Tongue (tissue), 2 donors: ENCODE results near the gene BCL11B. TPM values are rescaled to one million over a fixed set of nuclear protein-coding genes. Genes with fewer than 3 reads are reported as not detected.
"Not testable (repeated sequence)": the region's sequence is repeated elsewhere in the genome, so short reads cannot be mapped to it uniquely, and the experiment has no call there.

Experiments
- DNase-seq: peaks from one replicate; pipeline ENCODE4 v3.0.0-alpha.2; 2015
- total RNA-seq: library from RNA; depleted of rRNA; stranded (reverse); fragments of >200 nt; gene quantifications from one replicate; pipeline ENCODE4 v1.2.3, GENCODE V29; 2014

BCL11B gene
- total RNA-seq, 1 donor from 2014 or later = 5.7 TPM

GRCh38 chr14:99239661-99240092 lies 32.3 kb downstream of the BCL11B start:
- no peak for DNase-seq

DNA sequence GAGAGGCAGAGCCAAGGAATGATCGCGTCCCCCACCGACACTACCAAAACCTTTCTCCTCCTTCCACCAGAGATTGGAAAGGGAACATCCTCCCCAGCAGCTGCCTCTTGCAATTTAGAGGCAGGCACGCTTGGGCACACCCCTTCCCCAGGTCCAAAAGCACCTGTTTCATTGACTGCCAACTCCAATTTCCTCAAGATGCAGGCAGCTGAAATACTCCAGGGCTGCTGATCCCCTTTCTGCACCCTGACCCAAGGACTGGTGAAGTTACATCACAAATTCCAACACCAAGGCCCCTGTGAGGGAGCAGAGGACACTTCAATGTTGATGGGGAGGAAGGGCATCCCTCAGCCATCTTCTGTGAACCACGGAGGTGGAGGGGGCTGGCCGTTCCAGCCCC lies 33.8 kb downstream of the BCL11B start:
- DNase-seq = no peak

DNA sequence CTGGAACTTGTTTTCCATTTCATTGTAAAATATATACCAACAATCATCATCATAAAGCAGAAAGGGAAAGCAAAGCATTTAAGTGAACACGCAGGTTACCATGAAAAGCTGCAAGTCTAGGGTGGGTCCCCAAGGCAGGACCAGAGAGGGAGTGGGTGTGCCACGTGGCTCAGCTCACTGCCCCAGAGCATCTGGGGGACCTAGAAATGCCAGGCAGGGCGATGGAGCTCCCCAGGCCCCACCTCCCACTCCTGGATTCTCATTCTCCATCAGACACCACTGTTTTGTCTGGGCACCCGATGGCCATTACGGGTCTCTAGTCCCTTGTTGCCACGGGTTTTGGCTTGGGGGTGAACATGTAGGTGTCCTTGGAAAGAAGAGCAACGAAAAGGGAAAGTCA lies 34.7 kb downstream of the BCL11B start:
- no peak for DNase-seq

DNA sequence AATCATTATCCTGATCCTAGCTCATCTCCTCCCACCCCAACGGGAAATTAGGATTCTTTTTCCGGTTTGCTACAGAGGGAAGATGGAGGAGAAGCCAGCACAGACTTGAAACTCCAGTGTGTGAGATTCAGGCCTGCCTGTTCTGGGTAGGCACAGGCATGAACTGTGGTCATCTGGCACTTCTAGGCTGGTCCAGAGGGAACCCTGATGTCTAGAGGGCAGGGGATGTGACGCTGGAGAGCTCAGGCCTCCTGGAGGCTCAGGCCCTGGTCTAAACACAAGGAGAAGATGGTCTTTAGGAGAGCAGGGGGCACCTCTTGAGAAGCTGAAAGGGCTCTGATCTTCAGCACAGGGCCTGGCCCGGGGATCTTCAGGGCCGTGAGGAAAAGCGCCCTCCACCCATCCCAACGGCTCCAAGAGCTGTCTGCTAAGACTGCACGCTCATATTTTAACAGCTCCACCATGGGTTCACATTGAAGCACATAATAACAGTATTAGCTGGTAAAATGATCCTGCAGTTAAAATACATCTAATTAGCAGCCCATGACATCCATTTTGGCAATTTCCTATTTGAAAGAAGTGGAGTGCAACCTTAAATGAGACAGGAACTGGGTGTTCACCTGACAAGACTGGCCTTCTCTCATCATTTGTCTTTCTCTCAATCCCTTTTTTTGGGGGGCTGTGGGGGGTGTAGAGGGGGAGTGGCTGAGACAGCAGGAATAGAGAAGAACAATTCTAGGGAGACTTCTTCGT lies 35.4 kb downstream of the BCL11B start:
- DNase-seq = no peak

DNA sequence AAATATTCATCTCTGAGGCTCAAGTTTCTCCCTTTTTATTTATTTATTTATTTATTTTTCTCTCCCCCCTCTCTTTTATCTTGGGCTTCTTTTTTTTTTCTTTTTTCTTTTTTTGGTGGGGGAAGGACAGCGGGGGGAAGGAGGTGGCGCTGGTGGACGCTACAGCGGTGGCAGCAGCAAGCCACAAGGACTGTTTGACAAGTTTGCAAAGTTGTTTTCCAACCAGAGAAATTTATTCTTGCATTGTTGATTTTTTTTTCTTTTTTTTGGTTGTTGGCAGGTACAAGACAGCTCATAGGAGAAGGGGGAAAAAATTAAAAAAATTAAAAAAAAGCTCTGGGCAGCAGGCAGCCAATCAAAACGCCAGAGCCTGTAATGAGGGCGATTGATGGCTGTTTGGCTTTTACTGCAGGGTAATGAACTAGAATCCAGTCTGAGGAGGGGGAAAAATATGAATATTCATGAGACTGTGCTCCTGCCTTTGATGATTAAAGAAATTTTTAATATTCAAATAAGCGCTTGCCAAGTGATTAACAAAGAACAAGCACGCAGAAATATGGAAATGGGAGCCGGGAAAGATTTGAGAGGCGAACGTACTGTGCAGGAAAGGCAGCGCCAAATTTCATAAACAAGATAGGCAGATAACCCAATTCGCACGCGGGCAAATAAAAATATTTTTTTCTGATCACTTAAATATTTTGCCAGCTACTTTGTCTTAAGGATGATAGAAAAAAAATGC lies 36.2 kb downstream of the BCL11B start:
- no peak for DNase-seq

DNA sequence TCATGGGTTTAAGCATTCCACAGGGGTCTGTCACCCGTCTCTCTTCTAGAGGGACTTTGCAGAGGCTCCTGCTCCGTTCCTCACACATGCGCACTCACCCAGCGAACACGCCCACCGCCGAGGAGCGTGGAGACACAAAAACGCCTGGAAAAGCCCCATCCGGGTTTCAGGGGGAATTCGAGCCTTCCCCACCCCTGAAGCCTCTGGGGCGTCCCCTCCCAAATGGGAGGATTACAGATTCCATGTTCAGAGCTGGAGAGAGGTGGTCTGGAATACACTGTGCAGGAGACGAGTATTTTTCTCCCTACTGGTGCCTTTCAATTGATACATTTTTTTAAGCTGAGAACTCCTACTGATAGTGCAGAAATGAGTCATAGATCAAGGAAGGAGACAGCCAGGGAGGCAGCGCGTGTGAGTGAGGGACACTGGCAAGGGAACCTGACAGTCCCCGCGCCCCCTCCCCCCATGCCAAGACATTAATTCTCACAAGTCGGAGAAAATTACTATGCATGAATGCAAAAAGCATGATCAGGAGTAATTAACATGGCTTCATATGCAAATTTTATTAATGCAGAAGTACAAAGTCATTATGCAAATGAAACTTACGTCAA lies 36.9 kb downstream of the BCL11B start:
- peak; percentile 76 for DNase-seq

DNA sequence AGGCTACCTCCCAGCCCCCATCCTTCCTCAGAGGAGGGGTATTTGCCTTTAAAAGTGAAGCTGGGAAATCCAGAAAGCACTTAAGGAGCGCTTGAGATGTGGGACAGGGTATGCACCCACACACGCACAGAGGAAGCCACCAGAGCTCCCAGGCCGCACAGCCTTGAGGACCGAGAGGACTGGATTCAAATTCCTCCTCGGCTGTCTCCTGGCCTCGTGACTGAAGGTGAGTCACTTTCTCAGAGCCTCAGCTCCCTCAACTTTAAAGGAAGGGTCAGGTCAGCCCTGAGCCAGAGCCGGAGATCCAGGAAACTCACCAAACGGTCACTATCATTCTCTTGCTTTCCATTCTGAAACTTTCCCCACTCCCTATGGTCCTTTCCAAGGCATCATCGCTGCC lies 37.6 kb downstream of the BCL11B start:
- DNase-seq = no peak

- DNase-seq = no peak
These were observed 38.6 kb downstream of the BCL11B start for GRCh38 chr14:99233222-99234035.

- no peak for DNase-seq
These were observed 39.2 kb downstream of the BCL11B start for GRCh38 chr14:99232714-99233214.

DNA sequence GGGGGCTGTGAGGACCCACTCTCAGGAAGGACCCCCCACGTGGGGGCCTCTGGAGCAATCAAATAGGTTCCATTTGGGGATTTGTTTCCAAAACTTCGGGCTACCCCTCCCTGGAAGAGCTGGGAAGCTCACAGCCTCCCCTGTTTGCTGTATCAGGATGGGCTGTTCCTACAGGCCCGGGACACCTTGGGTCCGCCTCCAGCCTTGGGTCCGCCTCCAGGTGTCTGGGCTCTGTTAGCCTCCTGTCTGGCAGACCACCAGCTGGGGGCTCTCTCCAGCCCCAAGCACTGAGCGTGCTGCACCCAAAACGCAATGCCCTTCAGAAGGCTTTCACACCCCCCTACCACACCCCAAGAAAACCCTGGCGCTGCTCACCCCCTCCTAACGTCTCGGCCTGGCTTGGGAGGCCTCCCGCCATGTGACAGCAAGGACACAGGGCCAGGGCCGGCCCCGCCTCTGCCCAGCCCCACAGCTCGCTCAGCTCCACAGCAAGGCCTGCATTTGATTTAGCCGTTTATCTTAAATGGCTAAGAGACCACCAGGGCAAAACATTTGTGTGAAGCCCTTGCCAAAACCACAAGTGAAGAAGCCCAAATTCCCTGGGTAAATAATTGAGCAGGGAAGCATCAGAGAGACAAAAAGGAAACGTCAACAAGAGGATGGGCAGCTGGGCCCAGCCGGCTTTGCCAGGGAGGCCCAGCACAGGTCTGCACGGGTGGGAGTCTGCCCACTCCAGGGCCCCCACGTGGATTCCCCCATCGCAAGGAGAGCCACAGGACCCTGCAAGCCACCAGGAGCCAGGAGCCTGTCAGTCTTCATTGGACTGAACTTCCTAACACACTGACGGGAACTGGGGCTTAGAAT lies 39.9 kb downstream of the BCL11B start:
- peak; percentile 82 for DNase-seq

DNA sequence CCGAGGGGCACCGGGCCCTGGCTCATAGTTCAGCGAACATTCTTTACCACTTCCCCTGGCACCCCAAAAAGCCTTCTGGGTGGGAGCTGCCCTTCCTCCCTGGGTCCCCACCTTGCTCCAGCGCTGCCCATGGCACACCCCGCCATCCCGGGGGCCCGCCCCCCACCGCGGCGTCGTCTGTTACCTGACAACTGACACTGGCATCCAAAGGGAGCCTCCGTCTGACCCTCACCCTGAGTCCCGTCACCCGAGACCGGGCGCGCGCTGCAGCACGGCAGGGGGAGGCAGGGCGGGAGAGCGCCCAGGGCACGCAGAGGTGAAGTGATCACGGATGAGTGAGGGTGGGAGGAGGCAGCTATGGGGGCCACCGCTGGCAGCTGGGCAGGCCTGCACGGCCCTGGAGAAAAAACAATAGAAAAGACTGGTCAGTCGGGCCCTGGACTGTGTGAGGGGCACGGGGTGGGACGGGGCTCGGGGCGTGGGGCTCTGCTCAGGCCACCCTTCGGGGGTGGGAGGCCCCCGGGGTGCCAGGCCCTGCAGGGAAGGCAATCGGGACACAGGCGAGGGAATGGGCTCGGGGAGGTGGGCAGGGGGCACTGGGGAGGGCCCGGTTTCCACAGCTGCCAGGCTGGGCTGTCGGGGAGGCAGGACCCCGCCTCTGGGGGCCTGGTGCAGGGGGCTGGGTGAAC lies 40.7 kb downstream of the BCL11B start:
- DNase-seq = no peak

- DNase-seq = peak; percentile 64
These were observed 41.5 kb downstream of the BCL11B start for GRCh38 chr14:99230208-99231151.

DNA sequence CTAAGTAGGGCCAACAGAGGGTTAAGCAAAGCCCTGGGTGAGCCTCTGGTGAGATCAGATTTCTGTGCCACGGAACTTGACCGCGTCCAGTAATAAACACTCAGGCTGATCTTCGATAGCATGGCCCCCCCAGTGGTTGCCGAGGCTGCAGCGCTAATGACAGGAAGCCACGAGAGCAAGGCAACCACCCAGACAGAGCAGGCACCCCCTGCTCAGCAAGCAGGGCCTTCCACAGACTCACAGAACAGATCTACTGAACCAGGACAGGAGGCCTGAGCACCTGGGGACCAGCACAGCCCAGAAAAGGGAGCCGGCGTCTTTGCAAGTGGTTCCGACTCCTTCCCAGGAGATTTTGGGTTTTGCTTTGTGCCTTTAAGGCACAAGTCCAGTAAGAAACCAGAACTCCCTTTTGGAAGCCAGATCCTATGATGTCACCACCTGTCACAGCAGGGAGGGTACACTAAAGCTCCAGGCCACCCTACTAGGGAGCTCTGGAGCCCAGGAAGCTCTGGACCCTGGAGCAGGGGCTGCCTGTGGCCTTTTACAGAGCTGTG lies 42.3 kb downstream of the BCL11B start:
- peak; percentile 74 for DNase-seq

- DNase-seq = not testable (repeated sequence)
These were observed 43.2 kb downstream of the BCL11B start for GRCh38 chr14:99228760-99229159.

DNA sequence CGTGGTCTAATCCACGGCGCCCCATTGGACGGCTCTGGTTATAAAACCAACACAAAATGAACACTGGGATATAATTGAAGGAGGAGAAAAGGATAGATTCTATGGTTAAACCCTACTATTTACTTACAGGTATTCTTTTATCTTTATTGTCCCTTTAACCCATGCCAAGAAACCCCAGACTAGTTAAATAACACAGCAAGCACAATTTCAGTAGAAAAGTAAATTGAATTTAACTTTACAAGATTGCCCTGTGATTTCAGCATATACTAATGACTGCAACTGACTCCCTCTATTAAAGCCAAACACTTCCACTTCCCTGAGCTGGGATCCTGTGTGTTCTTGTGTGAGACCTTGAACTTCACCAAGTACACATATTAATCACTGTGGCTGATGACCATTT lies 45.3 kb downstream of the BCL11B start:
- DNase-seq = no peak

GRCh38 chr14:99225436-99226203 lies 46.4 kb downstream of the BCL11B start:
- no peak for DNase-seq

- no peak for DNase-seq
These were observed 47.0 kb downstream of the BCL11B start for GRCh38 chr14:99224948-99225347.
